HG03139 (cell line): ENCODE measurements around the gene IGFBP6.
"Not testable (repeated sequence)": the region's sequence is repeated elsewhere in the genome, so short reads cannot be mapped to it uniquely, and the experiment has no call there.

Experiments
- ATAC-seq: cut with Tn5 transposase; IDR thresholded peaks from one replicate; pipeline ENCODE4 v1.9.1; 2021; ENCODE audit not compliant: unreplicated experiment

IGFBP6 gene

DNA sequence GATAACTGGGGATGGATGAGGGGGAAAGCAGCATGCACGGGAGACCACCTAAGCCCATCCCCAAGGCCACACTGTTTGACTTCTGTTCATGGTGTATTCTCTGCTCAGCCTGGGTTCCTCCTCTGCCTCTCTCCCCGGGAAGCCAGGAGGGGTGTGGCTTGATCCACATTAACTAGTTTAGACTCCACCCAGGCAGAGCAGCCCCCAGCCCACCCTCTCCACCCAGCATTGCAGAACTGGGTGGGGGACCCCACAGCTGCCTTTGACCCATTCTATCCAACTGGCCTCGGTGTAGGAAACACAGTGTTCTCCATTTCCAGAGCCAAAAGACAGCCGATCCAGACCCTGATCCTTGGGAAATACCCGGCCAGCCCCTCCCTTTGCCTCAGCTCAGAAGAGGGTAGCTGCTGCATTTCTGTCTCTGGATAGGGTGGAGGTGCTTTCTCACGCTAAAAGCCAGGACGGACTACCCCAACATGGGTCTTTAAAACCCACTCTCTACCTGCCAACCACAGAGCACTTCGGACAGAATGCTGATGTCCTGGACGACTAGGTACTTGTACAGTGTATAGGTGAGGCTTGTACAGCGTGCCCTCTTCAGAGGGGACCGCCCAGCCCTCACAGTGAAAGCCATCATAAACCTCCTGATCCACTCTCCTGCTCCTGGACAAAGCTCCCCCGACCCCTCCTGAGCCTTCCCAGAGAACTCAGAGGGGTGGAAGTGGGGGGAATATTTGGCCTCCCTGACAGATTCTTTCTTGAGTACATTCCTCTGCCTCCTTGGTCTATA, 27.7 kb upstream of the IGFBP6 start:
- ATAC-seq, result no peak

DNA sequence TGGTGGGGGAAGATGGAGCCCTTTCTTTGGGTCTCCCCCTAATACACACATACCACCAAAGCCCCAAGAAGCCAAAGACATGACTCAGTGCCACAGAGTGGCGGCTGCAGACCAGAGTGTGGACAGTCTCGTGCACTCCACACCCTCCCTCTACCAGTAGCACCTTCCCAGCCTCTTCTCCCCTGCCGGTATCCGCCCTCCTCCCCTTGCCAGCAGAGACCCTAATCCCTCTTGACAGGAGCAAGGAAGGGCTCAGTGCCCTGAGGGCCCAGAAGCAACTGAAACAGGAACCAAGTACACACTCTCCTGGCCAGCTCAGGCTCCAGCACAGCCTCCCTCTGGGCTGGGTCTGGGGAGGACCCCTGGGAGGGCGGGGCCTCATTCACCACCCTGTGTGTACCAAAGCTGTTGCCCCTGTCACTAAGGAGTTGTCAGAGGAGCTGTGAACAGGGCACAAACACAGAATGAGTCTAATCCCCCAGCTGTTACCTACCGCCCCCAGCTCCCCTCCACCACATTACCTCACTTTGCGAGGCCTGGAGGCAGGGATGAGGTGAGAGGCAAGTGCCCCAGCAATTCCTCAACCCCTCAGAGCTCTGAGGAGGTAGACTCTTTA, 26.5 kb upstream of the IGFBP6 start:
- no peak for ATAC-seq

DNA sequence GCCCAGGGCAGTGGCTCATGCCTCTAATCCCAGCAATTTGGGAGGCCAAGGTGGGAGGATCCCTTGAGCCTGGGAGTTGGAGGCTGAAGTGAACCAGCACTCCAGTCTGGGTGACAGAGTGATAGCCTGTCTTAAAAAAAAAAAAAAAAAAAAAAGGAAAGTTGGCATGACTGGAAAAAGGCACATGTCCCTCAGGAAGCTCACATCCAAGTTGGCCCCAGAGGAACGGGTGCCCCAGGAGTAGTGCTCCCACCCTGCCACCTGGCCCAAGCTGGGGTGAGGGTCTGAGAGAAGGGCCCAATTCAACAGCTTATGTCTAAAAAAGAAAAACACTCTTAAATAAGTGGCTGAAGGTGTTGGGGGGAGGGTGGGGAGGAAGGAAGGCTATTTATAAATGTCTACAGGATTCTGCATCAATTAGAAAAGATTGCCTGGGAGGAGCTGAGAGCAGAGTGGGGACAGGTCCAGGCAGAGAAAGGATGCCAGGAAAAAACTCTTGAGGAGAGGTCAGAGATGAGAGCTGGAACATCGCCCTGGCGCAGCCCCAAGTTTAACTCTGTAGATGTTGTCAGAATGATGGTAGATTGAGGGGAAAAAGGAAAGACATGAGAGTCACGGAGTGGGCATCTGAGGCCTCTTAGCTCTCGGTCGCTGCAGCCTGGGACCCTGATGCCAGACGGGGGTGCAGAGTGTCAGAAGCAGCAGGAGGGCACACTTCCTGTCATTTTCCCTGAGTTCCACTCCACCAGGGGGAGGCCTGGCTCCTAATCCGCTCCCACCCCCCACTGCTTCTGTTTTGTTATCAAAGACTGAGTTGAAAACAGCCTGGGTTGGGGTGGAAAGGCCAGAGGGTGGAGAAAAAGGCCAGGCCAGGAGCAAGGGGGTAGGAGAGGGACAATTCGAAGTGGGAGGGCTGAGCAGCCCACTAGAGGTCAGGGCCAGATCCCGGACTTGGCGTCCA, 25.6 kb upstream of the IGFBP6 start:
- ATAC-seq, result no peak

DNA sequence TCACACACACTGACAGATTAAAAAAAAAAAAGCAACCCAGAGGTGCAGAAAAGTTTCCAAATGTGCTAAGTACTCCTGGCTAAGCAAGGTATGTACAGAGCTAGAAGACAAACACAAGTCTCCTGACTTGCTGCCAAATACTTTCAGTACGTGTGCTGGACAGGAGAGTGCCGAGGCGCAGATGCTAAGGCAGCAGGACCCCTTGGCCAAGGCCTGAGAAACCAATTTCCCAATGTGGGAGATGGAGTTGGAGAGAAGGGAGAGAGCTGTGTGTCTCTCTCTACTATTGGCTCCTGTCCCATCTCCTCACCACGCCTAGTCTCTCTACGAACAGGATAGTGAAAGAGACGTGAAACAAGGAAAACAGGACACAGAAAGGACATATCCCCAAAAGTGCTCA, 23.6 kb upstream of the IGFBP6 start:
- ATAC-seq, result no peak

DNA sequence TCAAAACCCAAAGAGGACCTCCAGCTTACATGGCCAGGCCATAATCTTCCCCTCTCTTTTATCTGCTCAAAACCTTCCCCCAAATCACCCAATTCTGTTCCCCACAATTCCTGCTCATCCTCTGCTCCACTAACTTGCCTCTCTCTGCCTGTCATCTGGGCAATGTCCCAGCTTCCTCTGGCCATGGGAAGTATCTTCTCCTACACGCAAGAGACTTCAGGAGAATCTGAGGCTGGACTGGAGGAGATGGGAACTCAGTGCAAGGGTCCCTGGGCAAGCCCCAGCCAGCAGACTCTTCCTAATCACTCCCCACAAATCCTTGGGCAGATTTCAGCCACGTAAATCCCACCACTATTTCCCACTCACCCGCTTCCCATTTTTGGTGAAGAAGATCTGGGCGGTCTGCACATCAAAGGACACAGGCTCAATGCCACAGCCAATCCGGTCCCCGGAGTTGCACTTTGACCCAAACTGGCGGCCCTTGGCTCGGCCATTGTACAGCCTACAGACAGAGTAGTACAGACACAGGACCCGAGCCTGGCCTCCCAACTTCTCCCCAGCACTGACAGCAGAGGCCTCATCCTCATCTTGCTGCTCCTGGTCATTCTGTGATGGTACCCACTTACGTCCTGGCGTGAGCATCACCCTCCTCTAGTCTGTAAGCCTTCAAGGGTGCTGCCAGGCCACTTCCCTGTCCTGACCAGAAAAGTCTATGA, 23.0 kb upstream of the IGFBP6 start:
- ATAC-seq, result no peak

DNA sequence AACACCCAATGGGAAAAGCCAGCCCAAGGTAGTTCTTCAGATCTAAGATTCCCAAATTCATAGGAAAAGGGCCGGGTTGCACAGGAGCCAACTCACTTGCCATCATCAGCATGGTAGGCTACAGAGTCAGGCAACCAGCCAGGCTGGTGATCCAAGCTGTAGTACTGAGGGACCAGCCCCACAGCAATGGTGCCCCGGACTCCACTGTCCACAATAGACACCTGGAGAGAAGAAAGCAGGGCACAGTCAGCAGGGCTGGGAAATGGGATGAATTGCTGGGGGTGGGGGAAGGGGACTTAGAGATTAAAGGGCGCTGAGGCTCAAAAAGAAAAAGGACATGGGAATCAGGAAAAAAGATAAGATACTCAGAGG, 22.5 kb upstream of the IGFBP6 start:
- ATAC-seq, result no peak

DNA sequence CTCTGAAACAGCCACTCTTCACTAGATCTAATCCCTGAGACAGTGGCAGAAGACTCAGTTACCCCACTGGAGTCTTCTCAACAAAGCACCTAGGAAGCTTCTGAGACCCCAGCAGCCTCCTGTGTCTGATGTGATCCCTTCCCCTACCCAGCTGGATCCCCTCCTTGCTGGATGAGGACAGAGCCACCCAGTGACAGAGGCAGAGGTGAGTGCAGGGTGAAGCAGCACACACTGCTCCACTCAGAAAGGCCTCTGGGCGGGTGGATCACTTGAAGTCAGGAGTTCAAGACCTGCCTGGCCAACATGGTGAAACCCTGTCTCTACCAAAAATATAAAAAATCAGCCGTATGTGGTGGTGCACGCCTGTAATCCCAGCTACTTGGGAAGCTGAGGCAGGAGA, 21.0 kb upstream of the IGFBP6 start:
- ATAC-seq, result no peak

DNA sequence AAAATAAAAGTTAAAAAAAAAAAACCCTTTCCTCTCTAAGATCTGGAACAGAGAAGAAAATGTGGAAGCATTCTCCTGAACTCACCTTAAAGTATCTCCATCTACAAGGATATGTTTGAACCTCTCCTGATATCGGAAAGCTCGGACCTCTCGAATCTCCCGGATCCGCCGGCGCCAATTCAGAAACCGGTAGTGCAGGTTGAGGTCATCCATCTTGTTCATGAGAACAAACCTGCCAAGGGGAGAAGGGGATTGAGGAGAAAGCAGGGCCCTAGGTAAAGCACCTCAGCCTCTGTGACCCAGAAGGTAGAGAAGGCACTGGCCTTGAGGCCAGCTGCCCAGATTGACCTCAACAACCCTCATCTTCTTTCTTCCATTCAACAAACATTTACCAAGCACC, 20.4 kb upstream of the IGFBP6 start:
- no peak for ATAC-seq

DNA sequence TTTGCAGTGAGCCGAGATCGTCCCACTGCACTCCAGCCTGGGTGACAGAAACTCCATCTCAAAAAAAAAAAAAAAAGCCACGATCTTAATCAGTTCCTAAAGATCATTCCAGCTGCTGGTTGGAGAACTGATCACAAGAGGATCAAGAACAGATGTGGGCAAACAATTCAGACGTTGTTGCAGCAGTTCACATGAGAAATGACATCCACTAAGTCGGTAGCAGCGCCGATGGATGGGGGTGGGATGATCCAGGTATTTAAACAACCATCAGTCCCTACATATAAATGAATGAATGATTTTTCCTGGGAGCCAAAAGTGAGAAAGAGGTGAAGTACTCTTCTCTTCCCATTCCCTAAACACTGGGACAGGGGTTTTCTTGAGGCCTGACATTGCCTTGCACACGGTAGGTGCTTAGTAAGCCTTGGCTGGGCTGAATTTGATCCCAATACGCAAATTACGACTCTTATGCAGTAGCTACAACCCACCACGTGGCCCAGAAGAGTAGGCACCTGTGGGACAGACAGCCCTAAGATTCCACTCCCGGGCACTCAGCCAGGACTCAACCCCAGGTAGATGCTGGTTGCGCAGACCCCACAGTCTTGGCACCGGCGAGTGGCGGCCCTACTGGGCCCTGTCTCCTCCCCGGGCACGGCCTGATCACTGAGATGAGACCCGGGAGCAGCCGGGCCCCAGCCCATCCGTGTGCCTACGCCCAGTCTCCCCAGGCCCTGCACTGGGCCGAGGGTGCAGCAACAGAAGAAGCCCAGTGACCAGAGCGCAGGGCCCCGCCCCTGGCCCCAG, 18.8 kb upstream of the IGFBP6 start:
- ATAC-seq, result peak; percentile 7

DNA sequence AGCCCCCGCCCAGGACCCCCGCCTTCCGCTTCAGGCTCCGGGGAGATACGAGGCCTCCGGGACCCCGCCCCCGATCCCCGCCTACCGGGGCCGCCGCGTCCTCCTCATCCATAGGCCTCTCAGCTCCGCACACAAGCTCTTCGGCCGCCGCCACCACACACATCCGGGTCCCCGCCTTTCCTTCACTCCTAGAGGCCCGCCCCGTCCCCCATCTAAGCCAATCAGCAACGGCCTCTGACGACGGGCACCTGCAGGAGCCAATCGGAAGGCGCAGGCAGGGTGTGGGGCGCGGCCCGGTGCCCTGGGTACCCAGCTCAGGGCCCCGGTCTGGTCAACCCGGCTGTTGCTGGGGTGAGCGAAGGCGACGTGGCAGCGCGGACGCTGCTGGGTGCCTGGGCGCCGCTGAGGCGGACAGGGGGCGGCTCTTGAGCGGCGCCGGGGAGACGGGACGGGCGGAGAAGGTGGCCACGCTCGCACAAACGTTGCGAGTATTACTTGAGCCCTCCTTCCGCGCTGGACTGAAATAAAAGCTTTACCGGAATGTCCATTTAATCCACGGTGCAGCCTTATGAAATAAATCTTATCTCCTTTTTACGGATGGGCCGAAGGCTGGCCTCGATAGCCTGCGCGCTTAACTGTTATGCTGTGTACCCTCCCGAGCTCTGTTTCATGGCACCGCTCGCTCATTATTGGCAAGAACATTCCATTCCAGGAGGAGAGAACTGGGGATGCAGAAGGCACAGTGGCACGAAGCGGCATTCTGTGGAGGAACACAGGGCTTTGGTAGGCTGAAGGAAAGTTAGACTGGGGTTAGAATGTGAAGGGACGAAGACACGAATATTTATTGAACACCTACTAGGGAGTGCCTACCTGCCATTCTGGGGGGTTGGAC, 18.0 kb upstream of the IGFBP6 start, which contains the start of gene SPRYD3:
Gene SPRYD3 (minus strand): TSS at position 165 of the 892 bp plus-strand sequence. CDS start 57 bp downstream, at position 108.
- ATAC-seq, result peak; percentile 97

DNA sequence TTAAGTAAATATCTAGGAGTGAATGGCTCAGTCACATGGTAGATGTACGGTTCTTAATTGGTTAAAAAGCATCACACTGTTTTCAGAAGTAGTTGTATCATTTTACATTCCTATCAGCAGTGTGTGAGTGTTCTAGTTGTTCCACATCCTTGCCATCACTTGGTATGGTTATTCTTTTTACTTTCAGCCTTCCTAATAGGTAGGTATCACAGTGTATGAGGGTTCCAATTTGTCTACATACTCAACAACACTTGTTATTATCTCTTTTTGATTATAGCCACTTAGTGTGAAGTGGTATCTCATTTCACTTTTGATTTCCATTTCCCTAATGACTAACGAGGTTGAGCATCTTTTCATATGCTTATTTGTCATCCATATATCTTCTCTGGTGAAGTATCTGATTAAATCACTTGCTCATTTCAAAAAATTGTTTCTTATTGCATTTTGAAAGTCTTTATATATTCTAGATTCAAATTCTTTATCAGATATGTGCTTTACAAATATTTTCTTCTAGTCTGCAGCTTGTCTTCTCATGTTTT, 14.8 kb upstream of the IGFBP6 start:
- ATAC-seq, result no peak

DNA sequence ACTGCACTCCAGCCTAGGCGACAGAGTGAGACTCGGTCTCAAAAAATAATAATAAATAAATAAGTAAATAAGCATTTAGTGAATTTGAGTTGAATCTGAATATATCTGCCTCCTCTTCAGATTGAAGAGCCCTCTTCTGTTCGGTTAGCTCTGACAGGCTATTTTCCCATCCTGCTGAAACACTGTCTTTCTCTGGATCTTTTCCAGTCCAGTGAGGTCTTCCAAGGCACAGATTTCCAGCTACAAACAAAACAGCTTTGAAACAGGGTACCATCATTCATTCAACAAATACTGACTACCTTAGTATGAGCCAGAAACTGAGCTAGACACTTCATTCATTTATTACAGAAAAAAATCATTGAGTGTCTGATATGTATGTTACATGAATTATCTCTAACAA, 11.1 kb upstream of the IGFBP6 start:
- no peak for ATAC-seq

DNA sequence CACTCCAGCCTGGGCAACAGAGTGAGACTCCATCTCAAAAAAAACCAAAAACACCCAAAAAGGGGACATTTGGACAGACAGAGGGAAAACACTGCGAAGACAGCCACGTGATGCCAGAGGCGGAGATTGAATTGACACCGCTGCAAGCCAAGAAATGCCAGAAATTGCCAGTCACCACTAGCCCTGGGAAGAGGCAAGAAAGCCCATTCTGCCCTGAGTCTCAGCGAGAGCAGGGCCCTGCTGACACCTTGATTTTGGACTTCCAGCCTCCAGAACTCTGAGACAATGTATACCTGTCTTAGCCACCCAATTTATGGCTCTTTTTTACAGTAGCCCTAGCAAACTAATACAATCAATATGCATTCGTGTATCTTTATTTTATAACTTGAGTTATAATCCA, 7.4 kb upstream of the IGFBP6 start:
- no peak for ATAC-seq

DNA sequence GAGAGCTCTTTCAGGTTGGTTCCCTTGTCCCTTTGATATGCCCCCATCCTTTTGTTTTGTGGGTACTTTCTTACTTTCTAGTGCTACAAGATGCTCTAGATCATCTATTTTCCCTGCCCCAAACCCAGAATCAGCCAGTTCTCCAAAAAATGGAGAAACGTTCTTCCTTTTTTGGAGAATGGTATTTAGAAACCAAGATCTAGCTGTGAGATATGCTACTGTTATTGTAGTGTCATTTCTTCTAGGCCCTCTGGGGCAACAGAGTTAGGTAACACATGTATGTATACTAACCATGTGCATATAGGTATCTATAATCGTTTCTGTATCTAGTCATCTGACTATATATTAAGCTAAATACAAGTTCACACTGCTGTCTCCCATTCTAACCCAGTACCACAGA, 6.9 kb upstream of the IGFBP6 start:
- ATAC-seq, result no peak

DNA sequence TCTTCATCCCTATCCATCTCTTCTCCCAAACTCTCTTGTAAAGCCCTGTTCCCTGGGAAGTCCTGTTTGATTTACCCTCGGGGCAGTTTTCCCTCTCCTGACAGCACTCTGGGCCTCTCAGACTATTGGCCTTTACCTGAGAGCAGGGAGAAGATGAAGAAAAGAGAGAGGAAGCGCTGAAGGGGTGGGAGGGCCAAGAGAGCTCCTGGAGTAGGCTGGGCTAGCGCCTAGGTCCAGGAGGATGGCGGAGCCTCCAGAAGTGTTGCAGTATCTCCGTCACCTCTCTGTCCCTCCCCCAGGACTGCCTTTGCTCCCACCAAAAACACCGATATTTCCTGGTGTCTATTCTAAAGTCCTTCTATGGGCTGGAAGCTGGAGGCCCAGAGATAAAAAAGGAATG, 5.7 kb upstream of the IGFBP6 start:
- no peak for ATAC-seq

DNA sequence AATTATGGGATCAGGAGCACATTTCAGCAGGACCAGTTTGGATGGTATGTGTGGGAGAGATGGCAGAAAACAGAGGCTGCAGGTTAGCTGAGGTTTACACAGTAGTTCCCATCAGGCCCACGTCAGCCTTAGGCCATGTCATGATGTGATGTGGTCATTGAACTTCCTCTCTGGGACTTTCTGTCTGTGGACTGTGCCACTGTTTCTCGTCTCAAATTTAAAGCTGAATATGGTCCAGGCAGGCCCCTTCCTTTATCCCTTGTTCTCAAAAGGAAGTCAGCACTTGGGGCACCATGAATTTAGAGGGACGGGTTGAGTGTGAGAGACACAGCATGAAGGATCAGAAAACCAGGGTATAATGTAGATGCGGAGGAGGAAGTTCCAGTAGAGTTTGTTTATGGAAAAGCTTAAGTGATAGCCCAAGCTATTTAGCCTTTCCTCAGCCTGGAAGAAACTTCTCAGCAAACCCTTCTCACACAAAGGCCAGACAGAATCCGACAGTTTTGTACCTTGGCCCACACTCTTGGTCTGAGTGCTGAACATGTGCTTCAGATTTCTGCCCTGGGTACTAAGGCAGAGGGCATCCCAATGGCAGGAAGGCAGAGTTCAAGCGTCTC, 3.6 kb upstream of the IGFBP6 start:
- ATAC-seq, result no peak

DNA sequence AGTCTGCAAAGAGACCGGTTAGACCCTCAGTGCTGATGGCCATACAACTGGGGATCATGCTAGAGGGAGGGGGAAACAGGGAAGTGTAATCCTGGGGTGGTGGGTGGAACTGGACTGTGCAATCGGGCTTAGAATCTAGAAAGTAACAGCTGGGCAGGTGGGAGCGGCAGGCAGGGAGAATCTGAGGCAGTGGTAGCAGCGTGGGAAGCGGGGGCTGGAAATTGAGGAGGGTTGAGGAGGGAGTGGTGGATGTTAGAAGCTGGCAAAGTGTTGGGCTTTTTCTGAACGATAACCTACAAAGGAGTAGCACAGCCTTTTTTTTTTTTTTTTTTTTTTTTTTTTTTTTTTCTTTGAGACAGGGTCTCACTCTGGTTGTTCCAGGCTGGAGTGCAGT, 3.1 kb upstream of the IGFBP6 start:
- no peak for ATAC-seq

DNA sequence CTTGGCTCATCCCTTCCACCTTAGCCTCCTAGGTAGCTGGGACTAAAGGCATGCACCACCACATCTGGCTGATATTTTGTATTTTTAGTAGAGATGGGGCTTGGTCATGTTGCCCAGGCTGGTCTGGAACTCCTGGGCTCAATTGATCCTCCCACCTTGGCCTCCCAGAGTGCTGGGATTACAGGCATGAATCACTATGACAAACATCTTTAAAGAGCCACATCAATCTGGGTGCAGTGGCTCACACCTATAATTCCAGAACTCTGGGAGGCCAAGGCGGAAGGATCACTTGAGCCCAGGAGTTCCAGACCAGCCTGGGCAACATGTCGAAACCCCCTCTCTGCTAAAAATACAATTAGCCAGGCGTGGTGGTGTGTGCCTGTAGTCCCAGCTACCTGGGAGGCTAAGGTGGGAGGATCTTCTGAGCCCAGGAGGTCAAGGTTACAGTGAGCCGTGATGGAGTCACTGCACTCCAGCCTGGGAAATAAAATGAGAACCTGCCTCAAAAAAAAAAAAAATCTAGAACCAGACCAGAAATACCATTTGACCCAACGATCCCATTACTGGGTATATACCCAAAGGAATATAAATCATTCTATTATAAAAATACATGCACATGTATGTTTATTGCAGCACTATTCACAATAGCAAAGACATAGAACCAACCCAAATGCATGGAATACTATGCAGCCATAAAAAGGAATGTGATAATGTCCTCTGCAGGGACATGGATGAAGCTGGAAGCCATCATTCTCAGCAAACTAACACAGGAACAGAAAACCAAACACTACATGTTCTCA, 2.5 kb upstream of the IGFBP6 start:
- not testable (repeated sequence) for ATAC-seq
